HT-29 (cell line): ENCODE results near the gene ZEB2. TPM values are rescaled to one million over a fixed set of nuclear protein-coding genes. Genes with fewer than 3 reads are reported as not detected.

Experiments
- DNase-seq: peaks from one replicate; pipeline ENCODE4 v3.0.0-alpha.2; 2015; ENCODE audit warnings: low spot score
- total RNA-seq: library from RNA; depleted of rRNA; stranded (reverse); fragments of >200 nt; shearing (Covaris generic); gene quantifications from 2 replicates; pipeline ENCODE4 v1.2.3, GENCODE V29; 2014

Gene ZEB2
- total RNA-seq, 1 experiment from 2014 or later: not detected

- no peak for DNase-seq
Measured at GRCh38 chr2:144529841-144530240, 9.9 kb upstream of the ZEB2 start.

- no peak for DNase-seq
Measured at GRCh38 chr2:144528108-144528507, 8.2 kb upstream of the ZEB2 start.

GRCh38 chr2:144526831-144527230 is 6.9 kb upstream of the ZEB2 start:
- DNase-seq: no peak

- no peak for DNase-seq
Measured at GRCh38 chr2:144524118-144525009, 4.4 kb upstream of the ZEB2 start.

GRCh38 chr2:144523596-144524117 is 3.7 kb upstream of the ZEB2 start:
- DNase-seq: no peak

- DNase-seq: no peak
Measured at GRCh38 chr2:144522897-144523595, 3.1 kb upstream of the ZEB2 start.

- no peak for DNase-seq
Measured at GRCh38 chr2:144522176-144522896, 2.4 kb upstream of the ZEB2 start.

- DNase-seq: no peak
Measured at GRCh38 chr2:144521686-144522085, 1.8 kb upstream of the ZEB2 start.

- DNase-seq: no peak
Measured at GRCh38 chr2:144520756-144521487, 1.0 kb upstream of the ZEB2 start.

GRCh38 chr2:144519597-144519933 is 354 bp downstream of the ZEB2 start:
- DNase-seq: no peak

- no peak for DNase-seq
Measured at GRCh38 chr2:144518748-144519596, 947 bp downstream of the ZEB2 start.

- DNase-seq: no peak
Measured at GRCh38 chr2:144517866-144518747, 1.8 kb downstream of the ZEB2 start.

- no peak for DNase-seq
Measured at GRCh38 chr2:144516981-144517865, 2.7 kb downstream of the ZEB2 start.

GRCh38 chr2:144516411-144516980 is 3.4 kb downstream of the ZEB2 start:
- no peak for DNase-seq

GRCh38 chr2:144515696-144516410 is 4.1 kb downstream of the ZEB2 start:
- no peak for DNase-seq

- no peak for DNase-seq
Measured at GRCh38 chr2:144515099-144515695, 4.7 kb downstream of the ZEB2 start.

GRCh38 chr2:144514616-144515091 is 5.3 kb downstream of the ZEB2 start:
- no peak for DNase-seq
